ENCODE data around the gene SMURF2. TPM values are rescaled to one million over a fixed set of nuclear protein-coding genes. Genes with fewer than 3 reads are reported as not detected.

Gene SMURF2
- total and polyA plus RNA-seq, 2 of the 4 experiments (the other 2 are of a cell fraction) = 131 to 774 TPM

DNA sequence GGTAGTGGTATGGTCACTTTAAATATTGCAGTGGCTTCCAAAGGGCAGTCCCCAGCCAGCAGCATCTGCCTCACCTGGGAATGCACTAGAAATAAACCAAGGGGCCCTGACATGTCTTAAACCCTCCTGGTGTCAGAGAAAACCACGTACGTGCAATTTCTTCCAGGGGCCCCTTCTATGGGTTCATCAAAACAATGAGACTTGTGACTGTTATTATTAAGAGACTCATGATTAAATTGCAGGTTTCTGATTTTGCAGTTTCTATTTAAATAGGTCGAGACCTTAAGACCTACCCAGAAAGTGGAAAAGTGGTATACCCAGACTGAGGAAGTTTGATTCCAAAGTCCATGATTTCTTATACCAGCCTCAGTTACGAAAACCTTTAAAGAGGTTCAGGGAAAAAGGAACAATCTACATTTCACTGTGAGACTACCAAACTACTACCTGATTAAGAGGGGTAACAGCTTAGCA is 164.5 kb downstream of the SMURF2 start:
- Histone ChIP-seq H3K9me3 (ENCODE audit: control insufficient read depth, insufficient read depth, low read length) (no peaks in the 10 kb centered on the region), H3K4ac (ENCODE audit: low read depth, low read length) (no peak overlapping the region), H4K5ac (ENCODE audit: low read depth, low read length) (no peak overlapping the region), H3K23ac (ENCODE audit: low read depth, low read length) (no peak overlapping the region), H2BK5ac (ENCODE audit: low read depth, low read length, poor library complexity, severe bottlenecking) (peak overlapping the region; percentile 78), H3K4me1 (ENCODE audit: control insufficient read depth, insufficient read depth, low read length) (no peaks in the 10 kb centered on the region), H3K4me3 (ENCODE audit: insufficient read depth, low read depth, low read length) (peak overlapping the region; percentile 68; the same call in 1 of the 2 replicates), H3K4me2 (ENCODE audit: low read depth, low read length) (peak overlapping the region; percentile 80), H4K91ac (ENCODE audit: insufficient read depth, low read depth, low read length) (no peak overlapping the region), H3K27ac (ENCODE audit: insufficient read depth, low read length) (peak overlapping the region; percentile 30), H2BK120ac (ENCODE audit: low read depth, low read length) (no peak overlapping the region), H2AK5ac (ENCODE audit: low read depth, low read length) (no peak overlapping the region), H3K9me1 (ENCODE audit: insufficient read depth, low read length) (no peaks in the 10 kb centered on the region), H3K56ac (ENCODE audit: extremely low read depth, insufficient read depth, low read length) (no peak overlapping the region), H3K9ac (ENCODE audit: low read depth, low read length) (peak overlapping the region; percentile 53; the same call in 1 of the 2 replicates), H3K36me3 (ENCODE audit: control insufficient read depth, insufficient read depth, low read length) (peaks cover 35% of the 10 kb centered on the region), H3K27me3 (ENCODE audit: control insufficient read depth, insufficient read depth, low read length) (no peaks in the 10 kb centered on the region), H2AFZ (replicated peaks; ENCODE audit: low read length, poor library complexity) (no peak overlapping the region), H2BK15ac (ENCODE audit: low read depth, low read length) (no peak overlapping the region), H2AK9ac (replicated peaks; ENCODE audit: low read depth, low read length, poor library complexity) (peak overlapping the region; percentile 11), H3K18ac (ENCODE audit: low read depth, low read length) (no peak overlapping the region), H4K20me1 (ENCODE audit: insufficient read depth, low read length) (peaks cover 49% of the 10 kb centered on the region), H2BK20ac (ENCODE audit: low read depth, low read length) (no peak overlapping the region), H3K79me1 (ENCODE audit: low read depth in 1 of 2, low read length in 2 of 2) (peaks cover 26 to 43% of the 10 kb centered on the region in 2 experiments), H4K8ac (ENCODE audit: low read depth in 2 of 2, low read length in 2 of 2) (peak overlapping the region; percentile 24 to 89; a peak in 3 of 4 replicates), H3K14ac (replicated peaks; ENCODE audit: low read depth, low read length) (no peak overlapping the region)
- no CpG with 5 or more reads among the region's 4 CpGs for WGBS, 2 experiments (ENCODE audit: extremely low coverage in 2 of 2, insufficient read length in 1 of 2)
- CTCF ChIA-PET = interaction anchor here (1.0 kb wide), 1 partner anchor 10 kb away, joined by 3 read pairs; no protein-coding TSS in a partner anchor
- intact Hi-C loops (cut with micrococcal nuclease) = no loop called here
- in situ Hi-C loops (cut with MboI; ENCODE audit: low sequenced_read_pairs) = no loop called here
- dilution Hi-C loops (cut with HindIII; ENCODE audit: low sequenced_read_pairs, unreplicated experiment) = no loop called here
- DNase-seq (no peak), ATAC-seq (ENCODE audit: low read depth) (no peak)
- TF ChIP-seq BHLHE40 (IDR thresholded peaks at IDR 0.05; ENCODE audit: low read depth, low read length) = no peak
- TF ChIP-seq, protein P1, sequence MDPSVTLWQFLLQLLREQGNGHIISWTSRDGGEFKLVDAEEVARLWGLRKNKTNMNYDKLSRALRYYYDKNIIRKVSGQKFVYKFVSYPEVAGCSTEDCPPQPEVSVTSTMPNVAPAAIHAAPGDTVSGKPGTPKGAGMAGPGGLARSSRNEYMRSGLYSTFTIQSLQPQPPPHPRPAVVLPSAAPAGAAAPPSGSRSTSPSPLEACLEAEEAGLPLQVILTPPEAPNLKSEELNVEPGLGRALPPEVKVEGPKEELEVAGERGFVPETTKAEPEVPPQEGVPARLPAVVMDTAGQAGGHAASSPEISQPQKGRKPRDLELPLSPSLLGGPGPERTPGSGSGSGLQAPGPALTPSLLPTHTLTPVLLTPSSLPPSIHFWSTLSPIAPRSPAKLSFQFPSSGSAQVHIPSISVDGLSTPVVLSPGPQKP (IDR thresholded peaks at IDR 0.05; ENCODE audit: borderline replicate concordance, low read depth, low read length) = no peak
- no peak for TF ChIP-seq MXI1 (IDR thresholded peaks at IDR 0.05; ENCODE audit: borderline replicate concordance, low read depth, low read length)
- no peak for TF ChIP-seq RAD21 (IDR thresholded peaks at IDR 0.05; ENCODE audit: low read length)
- no peak for TF ChIP-seq NFE2L2 (IDR thresholded peaks at IDR 0.05; ENCODE audit: low read depth, low read length)
- no peak for TF ChIP-seq CEBPB (IDR thresholded peaks at IDR 0.05; ENCODE audit: low read depth, low read length)
- TF ChIP-seq MAFK (IDR thresholded peaks at IDR 0.05; ENCODE audit: low read depth, low read length) = no peak
- no peak for TF ChIP-seq RCOR1 (IDR thresholded peaks at IDR 0.05; ENCODE audit: insufficient replicate concordance, low read length)
- TF ChIP-seq SMC3 (IDR thresholded peaks at IDR 0.05; ENCODE audit: low read depth, low read length) = no peak
- no peak; the same call in 1 of the 2 replicates for TF ChIP-seq POLR2A (IDR thresholded peaks at IDR 0.05; ENCODE audit: low read depth, low read length)
- TF ChIP-seq, protein P2, sequence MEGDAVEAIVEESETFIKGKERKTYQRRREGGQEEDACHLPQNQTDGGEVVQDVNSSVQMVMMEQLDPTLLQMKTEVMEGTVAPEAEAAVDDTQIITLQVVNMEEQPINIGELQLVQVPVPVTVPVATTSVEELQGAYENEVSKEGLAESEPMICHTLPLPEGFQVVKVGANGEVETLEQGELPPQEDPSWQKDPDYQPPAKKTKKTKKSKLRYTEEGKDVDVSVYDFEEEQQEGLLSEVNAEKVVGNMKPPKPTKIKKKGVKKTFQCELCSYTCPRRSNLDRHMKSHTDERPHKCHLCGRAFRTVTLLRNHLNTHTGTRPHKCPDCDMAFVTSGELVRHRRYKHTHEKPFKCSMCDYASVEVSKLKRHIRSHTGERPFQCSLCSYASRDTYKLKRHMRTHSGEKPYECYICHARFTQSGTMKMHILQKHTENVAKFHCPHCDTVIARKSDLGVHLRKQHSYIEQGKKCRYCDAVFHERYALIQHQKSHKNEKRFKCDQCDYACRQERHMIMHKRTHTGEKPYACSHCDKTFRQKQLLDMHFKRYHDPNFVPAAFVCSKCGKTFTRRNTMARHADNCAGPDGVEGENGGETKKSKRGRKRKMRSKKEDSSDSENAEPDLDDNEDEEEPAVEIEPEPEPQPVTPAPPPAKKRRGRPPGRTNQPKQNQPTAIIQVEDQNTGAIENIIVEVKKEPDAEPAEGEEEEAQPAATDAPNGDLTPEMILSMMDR (conservative IDR thresholded peaks at IDR 0.05; ENCODE audit: low read depth, low read length) = no peak
- no peak for TF ChIP-seq CHD1 (IDR thresholded peaks at IDR 0.05; ENCODE audit: low read depth, low read length)
- POLR2A ChIA-PET (ENCODE audit: unreplicated experiment) = interaction anchor here (1.0 kb wide), 1 partner anchor 8 kb away, joined by 7 read pairs; no protein-coding TSS in a partner anchor
- no TSS peak for BruUV-seq (replicated peaks)

All from IMR-90 (cell line).